ENCODE measurements around the gene FRMPD4.

FRMPD4 gene

DNA sequence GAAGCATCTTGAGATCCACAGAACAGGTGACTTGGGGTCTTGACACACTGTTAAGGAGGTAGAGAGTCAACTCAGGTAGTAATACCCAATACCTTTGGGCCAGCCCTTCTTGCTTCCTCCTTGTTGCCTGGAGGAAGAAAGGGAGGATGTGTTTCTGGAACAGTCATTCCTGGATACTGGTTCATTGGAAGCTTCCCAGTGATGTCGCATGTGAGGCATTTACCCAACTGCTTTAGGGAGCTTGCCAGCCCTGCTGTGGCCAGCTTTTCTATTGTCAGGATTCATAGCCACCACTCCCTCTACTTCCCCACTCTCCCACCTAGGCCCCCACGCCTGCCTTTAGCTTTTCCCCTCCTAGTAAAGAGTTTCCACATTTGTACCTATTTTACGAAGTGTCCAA is 342.7 kb downstream of the FRMPD4 start:
- TF ChIP-seq EZH2 (optimal IDR thresholded peaks at IDR 0.05; ENCODE audit: low read depth, low read length) = no peak
- no peak for TF ChIP-seq CTCF (IDR thresholded peaks at IDR 0.05; ENCODE audit: low read length)
- TF ChIP-seq EZH2phosphoT487 (IDR thresholded peaks at IDR 0.05; ENCODE audit: low read length) = no peak
- H3K4me2 ChIP-seq (ENCODE audit: low read depth, low read length) = no peak overlapping the region
- H3K9ac ChIP-seq (ENCODE audit: low read length) = no peak overlapping the region
- H4K20me1 ChIP-seq (ENCODE audit: insufficient read depth, low read length) = no peaks in the 10 kb centered on the region
- no peaks in the 10 kb centered on the region for H3K36me3 ChIP-seq (replicated peaks; ENCODE audit: insufficient read depth, low read length)
- no peak overlapping the region for H2AFZ ChIP-seq (ENCODE audit: low read length)
- no peaks in the 10 kb centered on the region for H3K9me2 ChIP-seq (replicated peaks; ENCODE audit: insufficient read depth, low read length)
- no peaks in the 10 kb centered on the region for H3K79me2 ChIP-seq (ENCODE audit: low read length)
- H3F3A ChIP-seq (ENCODE audit: insufficient read depth, low read length) = no peaks in the 10 kb centered on the region
- H3K4me3 ChIP-seq (ENCODE audit: low read length) = no peak overlapping the region
- no peaks in the 10 kb centered on the region for H3K27me3 ChIP-seq (replicated peaks; ENCODE audit: insufficient read depth, low read length)
- no peak for DNase-seq
- no peaks in the 10 kb centered on the region for H3K4me1 ChIP-seq (ENCODE audit: low read length)
- no peak overlapping the region for H3K27ac ChIP-seq (ENCODE audit: low read length)
- H3K9me3 ChIP-seq (replicated peaks; ENCODE audit: insufficient read depth, low read length) = no peaks in the 10 kb centered on the region

DNA sequence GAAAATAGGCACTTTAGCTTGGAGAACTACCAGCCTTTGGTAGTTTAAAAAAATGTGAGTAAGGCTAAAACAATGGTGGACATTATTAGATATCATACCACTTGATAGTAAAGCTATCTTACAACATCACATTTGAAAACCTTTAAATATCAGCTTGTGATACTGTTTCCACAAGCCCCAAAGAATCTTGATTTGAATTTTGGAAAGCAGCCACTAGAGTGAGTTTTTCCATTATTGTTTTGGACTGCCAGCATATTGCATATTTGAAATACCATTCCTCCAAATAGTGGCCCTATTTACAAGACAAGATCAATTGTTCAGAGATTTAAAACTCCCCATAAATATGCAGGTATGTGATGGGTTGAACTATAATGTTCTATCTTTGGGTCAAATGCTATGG is 349.9 kb downstream of the FRMPD4 start:
- H3K27ac ChIP-seq (ENCODE audit: low read length) = no peak overlapping the region
- H3K36me3 ChIP-seq (replicated peaks; ENCODE audit: insufficient read depth, low read length) = no peaks in the 10 kb centered on the region
- H3K9me2 ChIP-seq (replicated peaks; ENCODE audit: insufficient read depth, low read length) = no peaks in the 10 kb centered on the region
- no peak overlapping the region for H3K9ac ChIP-seq (ENCODE audit: low read length)
- H3K79me2 ChIP-seq (ENCODE audit: low read length) = no peaks in the 10 kb centered on the region
- H3F3A ChIP-seq (ENCODE audit: insufficient read depth, low read length) = no peaks in the 10 kb centered on the region
- H3K4me1 ChIP-seq (ENCODE audit: low read length) = no peaks in the 10 kb centered on the region
- TF ChIP-seq EZH2phosphoT487 (IDR thresholded peaks at IDR 0.05; ENCODE audit: low read length) (no peak), CTCF (IDR thresholded peaks at IDR 0.05; ENCODE audit: low read length) (no peak), EZH2 (optimal IDR thresholded peaks at IDR 0.05; ENCODE audit: low read depth, low read length) (no peak)
- H3K4me2 ChIP-seq (ENCODE audit: low read depth, low read length) = no peak overlapping the region
- no peaks in the 10 kb centered on the region for H4K20me1 ChIP-seq (ENCODE audit: insufficient read depth, low read length)
- no peaks in the 10 kb centered on the region for H3K9me3 ChIP-seq (replicated peaks; ENCODE audit: insufficient read depth, low read length)
- H2AFZ ChIP-seq (ENCODE audit: low read length) = no peak overlapping the region
- H3K27me3 ChIP-seq (replicated peaks; ENCODE audit: insufficient read depth, low read length) = no peaks in the 10 kb centered on the region
- DNase-seq = no peak
- H3K4me3 ChIP-seq (ENCODE audit: low read length) = no peak overlapping the region

DNA sequence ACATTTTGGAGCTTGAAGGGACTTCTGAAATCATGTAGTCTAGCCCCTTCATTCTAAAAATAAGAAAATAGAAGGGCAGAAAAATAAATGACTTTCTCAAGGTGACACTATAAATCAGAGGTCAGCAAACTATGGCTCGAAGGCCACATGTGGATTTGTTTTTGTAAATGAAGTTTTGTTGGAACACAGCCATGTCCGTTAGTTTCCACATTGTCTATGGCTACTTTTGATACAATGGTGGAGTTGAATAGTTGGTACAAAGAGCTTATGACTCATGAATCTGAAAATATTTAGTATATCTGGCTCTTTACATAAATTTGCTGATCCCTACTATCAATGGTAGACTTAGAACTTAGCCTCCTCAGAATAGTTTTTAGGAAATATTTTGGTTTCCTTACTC is 350.5 kb downstream of the FRMPD4 start:
- H3K27ac ChIP-seq (ENCODE audit: low read length) = no peak overlapping the region
- no peak overlapping the region for H3K4me2 ChIP-seq (ENCODE audit: low read depth, low read length)
- no peak overlapping the region for H3K4me3 ChIP-seq (ENCODE audit: low read length)
- H3K27me3 ChIP-seq (replicated peaks; ENCODE audit: insufficient read depth, low read length) = no peaks in the 10 kb centered on the region
- no peaks in the 10 kb centered on the region for H3K9me3 ChIP-seq (replicated peaks; ENCODE audit: insufficient read depth, low read length)
- no peaks in the 10 kb centered on the region for H4K20me1 ChIP-seq (ENCODE audit: insufficient read depth, low read length)
- TF ChIP-seq CTCF (IDR thresholded peaks at IDR 0.05; ENCODE audit: low read length) (no peak), EZH2 (optimal IDR thresholded peaks at IDR 0.05; ENCODE audit: low read depth, low read length) (no peak), EZH2phosphoT487 (IDR thresholded peaks at IDR 0.05; ENCODE audit: low read length) (no peak)
- H3K36me3 ChIP-seq (replicated peaks; ENCODE audit: insufficient read depth, low read length) = no peaks in the 10 kb centered on the region
- no peaks in the 10 kb centered on the region for H3F3A ChIP-seq (ENCODE audit: insufficient read depth, low read length)
- DNase-seq = no peak
- H2AFZ ChIP-seq (ENCODE audit: low read length) = no peak overlapping the region
- H3K79me2 ChIP-seq (ENCODE audit: low read length) = no peaks in the 10 kb centered on the region
- no peaks in the 10 kb centered on the region for H3K9me2 ChIP-seq (replicated peaks; ENCODE audit: insufficient read depth, low read length)
- H3K9ac ChIP-seq (ENCODE audit: low read length) = no peak overlapping the region
- no peaks in the 10 kb centered on the region for H3K4me1 ChIP-seq (ENCODE audit: low read length)
